H1 (cell line): ENCODE results near the gene AIF1L. TPM values are rescaled to one million over a fixed set of nuclear protein-coding genes. Genes with fewer than 3 reads are reported as not detected.

Experiments used
- CTCF ChIA-PET: fragments of 300-600 bp; sonication (Branson Sonifier 250); formaldehyde crosslinking; loops from one replicate; lab custom pipeline; 2021; ENCODE audit not compliant: partially characterized antibody; lab: Charles Lee
- POLR2A ChIA-PET: fragments of 300-600 bp; sonication (Branson Sonifier 250); formaldehyde crosslinking; loops from one replicate; lab custom pipeline; 2021; ENCODE audit warnings: inconsistent platforms; ENCODE audit not compliant: partially characterized antibody; lab: Charles Lee
- DNase-seq, 2 experiments: peaks; one replicate each; pipeline versions ENCODE4 v3.0.0 to v3.0.0-alpha.2; 2010 to 2022; ENCODE audit warnings: low spot score in 2 of 2, low read depth in 1 of 2, mixed read lengths in 1 of 2
- FAIRE-seq: peaks from 2 replicates; lab custom pipeline; 2011; peaks lifted over from hg19 to GRCh38; lab: Jason Lieb, UNC
- H2AFZ ChIP-seq: 2 replicates; pipeline ENCODE4 v1.8.1; 2012; ENCODE audit warnings: low read length, inconsistent platforms
- H2AK5ac ChIP-seq: 2 replicates; pipeline ENCODE4 v1.6.1; 2013; ENCODE audit warnings: low read depth, low read length
- H2BK120ac ChIP-seq: replicated peaks from 2 replicates; pipeline ENCODE3; 2013; ENCODE audit warnings: low read depth, low read length, inconsistent platforms
- H2BK12ac ChIP-seq: 2 replicates; pipeline ENCODE4 v1.6.1; 2013; ENCODE audit warnings: low read depth, low read length
- H2BK15ac ChIP-seq: 2 replicates; pipeline ENCODE4 v1.6.1; 2013; ENCODE audit warnings: low read length
- H2BK20ac ChIP-seq: 2 replicates; pipeline ENCODE4 v1.6.1; 2013; ENCODE audit warnings: low read length
- H2BK5ac ChIP-seq: 2 replicates; pipeline ENCODE4 v1.6.1; 2013; ENCODE audit warnings: low read depth, low read length
- H3K14ac ChIP-seq: 2 replicates; pipeline ENCODE4 v1.6.1; 2013; ENCODE audit warnings: inconsistent platforms; ENCODE audit not compliant: insufficient read length
- H3K18ac ChIP-seq: 2 replicates; pipeline ENCODE4 v1.6.1; 2013; ENCODE audit warnings: low read length; ENCODE audit errors: extremely low read depth
- H3K23ac ChIP-seq: 2 replicates; pipeline ENCODE4 v1.6.1; 2013; ENCODE audit warnings: inconsistent platforms; ENCODE audit not compliant: insufficient read length
- H3K23me2 ChIP-seq: 2 replicates; pipeline ENCODE4 v1.6.1; 2013; ENCODE audit warnings: low read depth, low read length
- H3K27ac ChIP-seq: 2 replicates; pipeline ENCODE4 v1.6.1; 2011; ENCODE audit warnings: low read depth, low read length, inconsistent platforms
- H3K27me3 ChIP-seq, 4 experiments: replicated peaks in 1 of 4; 1 replicate in 1 of 4; 2 replicates in 3 of 4; pipeline versions ENCODE4 v1.6.1 to v1.8.1; 2011 to 2013; ENCODE audit warnings: low read length in 3 of 4, mild to moderate bottlenecking in 3 of 4, inconsistent platforms in 2 of 4, mixed read lengths in 2 of 4, moderate library complexity in 1 of 4; ENCODE audit not compliant: control insufficient read depth in 3 of 4, insufficient read depth in 3 of 4; ENCODE audit errors: extremely low read depth in 1 of 4
- H3K36me3 ChIP-seq, 4 experiments: 2 replicates each; pipeline versions ENCODE4 v1.6.1 to v1.8.1; 2011 to 2013; ENCODE audit warnings: mild to moderate bottlenecking in 4 of 4, low read length in 3 of 4, moderate library complexity in 2 of 4, control low read depth in 1 of 4, inconsistent platforms in 1 of 4; ENCODE audit not compliant: insufficient read depth in 4 of 4, control insufficient read depth in 2 of 4
- H3K4ac ChIP-seq: replicated peaks from 2 replicates; pipeline ENCODE3; 2013; ENCODE audit warnings: low read length, low read depth, mixed read lengths, inconsistent platforms; ENCODE audit not compliant: insufficient read length
- H3K4me1 ChIP-seq, 4 experiments: replicated peaks in 1 of 4; 1 replicate in 1 of 4; 2 replicates in 3 of 4; pipeline versions ENCODE4 v1.6.1 to v1.8.1; 2011 to 2013; ENCODE audit warnings: low read length in 3 of 4, inconsistent platforms in 2 of 4, mixed read lengths in 1 of 4; ENCODE audit not compliant: insufficient read depth in 4 of 4, control insufficient read depth in 3 of 4
- H3K4me2 ChIP-seq, 2 experiments: 2 replicates each; pipeline versions ENCODE4 v1.6.1 to v1.8.1; 2011 to 2013; ENCODE audit warnings: low read depth in 2 of 2, low read length in 2 of 2, control low read depth in 1 of 2, inconsistent platforms in 1 of 2, mild to moderate bottlenecking in 1 of 2; ENCODE audit not compliant: insufficient read depth in 1 of 2
- H3K4me3 ChIP-seq, 4 experiments: fragments of 200-600, 300-600 bp in 1 of 4; sonication (generic), shearing (Covaris generic), sonication (Bioruptor Twin) in 1 of 4; 2 replicates each; pipeline versions ENCODE4 v1.5.1 to v1.8.1; 2011 to 2016; ENCODE audit warnings: low read length in 4 of 4, low read depth in 3 of 4, control low read depth in 2 of 4, inconsistent platforms in 2 of 4, mild to moderate bottlenecking in 2 of 4, mixed read lengths in 1 of 4, moderate library complexity in 1 of 4; ENCODE audit not compliant: insufficient read depth in 2 of 4; ENCODE audit errors: extremely low read depth in 1 of 4
- H3K56ac ChIP-seq: replicated peaks from 2 replicates; pipeline ENCODE3; 2013; ENCODE audit warnings: low read depth, mild to moderate bottlenecking, mixed read lengths, low read length, inconsistent platforms; ENCODE audit not compliant: insufficient read length
- H3K79me1 ChIP-seq: 2 replicates; pipeline ENCODE4 v1.6.1; 2013; ENCODE audit warnings: low read depth, low read length, control low read depth
- H3K79me2 ChIP-seq, 2 experiments: 2 replicates each; pipeline versions ENCODE4 v1.6.1 to v1.8.1; 2012 to 2013; ENCODE audit warnings: low read length in 2 of 2, mild to moderate bottlenecking in 2 of 2, inconsistent platforms in 1 of 2; ENCODE audit not compliant: insufficient read depth in 2 of 2, control insufficient read depth in 1 of 2
- H3K9ac ChIP-seq, 4 experiments: replicated peaks in 1 of 4; 1 replicate in 1 of 4; 2 replicates in 3 of 4; pipeline versions ENCODE4 v1.6.1 to v1.8.1; 2011 to 2013; ENCODE audit warnings: low read depth in 3 of 4, low read length in 3 of 4, control low read depth in 2 of 4, mild to moderate bottlenecking in 2 of 4, moderate library complexity in 2 of 4, inconsistent platforms in 1 of 4; ENCODE audit errors: extremely low read depth in 1 of 4
- H3K9me3 ChIP-seq, 2 experiments: 2 replicates each; pipeline versions ENCODE4 v1.6.1 to v1.8.1; 2012 to 2013; ENCODE audit warnings: mild to moderate bottlenecking in 2 of 2, moderate library complexity in 2 of 2, control low read depth in 1 of 2, inconsistent platforms in 1 of 2, low read depth in 1 of 2, low read length in 1 of 2, mixed read lengths in 1 of 2; ENCODE audit not compliant: insufficient read depth in 2 of 2
- H4K20me1 ChIP-seq, 2 experiments: replicated peaks in 1 of 2; 2 replicates each; pipeline versions ENCODE3 to v1.8.1; 2011 to 2013; ENCODE audit warnings: inconsistent platforms in 2 of 2, low read length in 2 of 2, mild to moderate bottlenecking in 1 of 2; ENCODE audit not compliant: insufficient read depth in 2 of 2, control insufficient read depth in 1 of 2
- H4K5ac ChIP-seq: 2 replicates; pipeline ENCODE4 v1.6.1; 2013; ENCODE audit warnings: low read length, low read depth, mixed read lengths, inconsistent platforms; ENCODE audit not compliant: insufficient read length
- H4K8ac ChIP-seq: 2 replicates; pipeline ENCODE4 v1.8.0; 2013; ENCODE audit warnings: mild to moderate bottlenecking, moderate library complexity, low read length, inconsistent platforms; ENCODE audit not compliant: insufficient read depth; ENCODE audit errors: extremely low read depth
- H4K91ac ChIP-seq: replicated peaks from 2 replicates; pipeline ENCODE3; 2013; ENCODE audit warnings: low read length, mixed read lengths, inconsistent platforms; ENCODE audit not compliant: insufficient read length
- EZH2 ChIP-seq: fragments of 200-600 bp; sonication (generic); IDR thresholded peaks from 2 replicates; pipeline ENCODE4 v1.7.1; 2012; ENCODE audit warnings: low read depth, mild to moderate bottlenecking, moderate library complexity, low read length, inconsistent platforms; ENCODE audit not compliant: severe bottlenecking
- KDM1A ChIP-seq: fragments of 200-600, 300-600 bp; sonication (generic); IDR thresholded peaks from 2 replicates; pipeline ENCODE4 v1.7.1; 2016; ENCODE audit warnings: mild to moderate bottlenecking, low read length, borderline replicate concordance
- NANOG ChIP-seq: IDR thresholded peaks from 2 replicates; pipeline ENCODE4 v1.6.1; 2011; ENCODE audit warnings: low read length, low read depth, mild to moderate bottlenecking, inconsistent platforms; ENCODE audit not compliant: insufficient read depth, poor library complexity, severe bottlenecking
- WGBS, 2 experiments: shearing (Covaris generic) in 1 of 2; methylation state at CpG; one replicate each; pipeline versions ENCODE4 v1.1.6 to v1.1.7; 2013 to 2015; ENCODE audit warnings: low lambda C conversion rate in 2 of 2, mixed read lengths in 2 of 2, inconsistent platforms in 1 of 2, low coverage in 1 of 2, missing lambda C conversion rate in 1 of 2; ENCODE audit not compliant: insufficient replicate concordance in 2 of 2, insufficient coverage in 1 of 2, insufficient read length in 1 of 2; ENCODE audit errors: extremely low coverage in 1 of 2, missing lambda C conversion rate in 1 of 2; 5-methylcytosine and 5-hydroxymethylcytosine counted together
- polyA plus RNA-seq, 7 experiments: library from polyadenylated mRNA; depleted of rRNA in 3 of 7; stranded (reverse) in 5 of 7; unstranded in 2 of 7; fragments of >200 nt in 5 of 7; fragments of 200-250 nt in 2 of 7; gene quantifications; 1 replicate in 5 of 7; 2 replicates in 1 of 7; 4 replicates in 1 of 7; pipeline versions ENCODE4 v1.2.1 to v1.2.3, GENCODE V29; 2011 to 2013; ENCODE audit warnings: missing spikeins in 2 of 7, mixed read lengths in 2 of 7
- total RNA-seq: library from RNA; stranded (reverse); fragmentation: NEBNext Ultra II Directional; extraction: Animal tissue kit (Norgen Biotek cat#: 25700); gene quantifications from 2 replicates; pipeline ENCODE4 v1.2.1, GENCODE V29; 2021

The AIF1L gene
- total and polyA plus RNA-seq, 2 of the 8 experiments (the other 6 are each of a cell fraction or from before 2014, with no cell fraction given): 70.7 to 149 TPM

DNA sequence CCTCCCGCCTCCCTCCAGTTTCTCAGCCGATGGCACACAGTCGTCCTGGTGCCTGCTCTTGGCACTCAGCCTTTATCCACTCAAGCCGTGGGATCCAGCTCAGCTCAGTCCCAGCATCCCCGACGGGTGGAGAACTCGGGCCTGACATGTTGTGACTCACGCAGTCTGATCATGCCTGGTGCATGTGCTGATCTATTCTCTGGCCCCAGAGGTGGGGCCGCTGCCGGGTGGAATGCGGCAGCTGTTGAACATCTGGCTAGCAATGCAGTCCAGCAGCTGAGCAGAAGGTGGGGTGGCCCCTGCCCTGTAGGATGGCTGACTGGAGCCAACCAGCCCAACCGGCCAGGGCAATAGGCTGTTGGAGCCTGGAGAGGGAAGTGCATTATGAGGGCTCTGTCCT, 1.7 kb upstream of the AIF1L start:
- no peak overlapping the region for H3K4me2 ChIP-seq
- H3K23me2 ChIP-seq: peaks cover 5% of the 10 kb centered on the region
- no peak overlapping the region for H3K14ac ChIP-seq
- H3K9me3 ChIP-seq: no peaks in the 10 kb centered on the region
- no peak overlapping the region for H3K56ac ChIP-seq
- ChIA-PET CTCF (interaction anchor here (0.6 to 3.7 kb wide), 11 partner anchors 10 to 224 kb away, joined by 3 to 24 read pairs (median 4); no protein-coding TSS in a partner anchor), POLR2A (interaction anchor here (1.5 to 29.0 kb wide), 4 partner anchors 16 to 23 kb away, joined by 4 to 751 read pairs (median 6); partner anchors contain the start of gene NUP214)
- no peak overlapping the region for H3K4ac ChIP-seq
- peaks cover 0 to 8% (median 0%) of the 10 kb centered on the region in 4 experiments; a peak in 1 of 8 replicates for H3K36me3 ChIP-seq
- H4K20me1 ChIP-seq: peaks cover 0 to 7% of the 10 kb centered on the region in 2 experiments
- 0 out of 2 replicates have a peak overlapping the region, but pooled peaks have one; percentile 18 for H4K8ac ChIP-seq
- no peak overlapping the region for H2AFZ ChIP-seq
- no peak overlapping the region for H3K18ac ChIP-seq
- no peak overlapping the region for H4K5ac ChIP-seq
- H3K79me1 ChIP-seq: peaks cover 3% of the 10 kb centered on the region; the same call in 1 of the 2 replicates
- no peak overlapping the region for H2BK120ac ChIP-seq
- no peak overlapping the region for H3K4me3 ChIP-seq
- 0 out of 2 replicates have a peak overlapping the region, but pooled peaks have one; percentile 10 for H2BK20ac ChIP-seq
- H2BK12ac ChIP-seq: no peak overlapping the region
- TF ChIP-seq KDM1A (no peak), NANOG (no peak), EZH2 (no peak)
- FAIRE-seq: no peak
- 91% methylated on average over 12 of the region's 12 CpGs; no CpG with 5 or more reads in 1 of the 2 experiments for WGBS, 2 experiments
- H3K27ac ChIP-seq: no peak overlapping the region
- 0 out of 2 replicates have a peak overlapping the region, but pooled peaks have one; percentile 9 for H2AK5ac ChIP-seq
- no peak for DNase-seq
- no peak overlapping the region for H2BK5ac ChIP-seq
- H3K4me1 ChIP-seq: peaks cover 0 to 29% (median 21%) of the 10 kb centered on the region in 4 experiments; a peak in 6 of 7 replicates
- H3K23ac ChIP-seq: no peak overlapping the region
- H3K27me3 ChIP-seq: no peaks in the 10 kb centered on the region; a peak in 1 of 7 replicates
- no peak overlapping the region for H3K9ac ChIP-seq
- no peak overlapping the region for H2BK15ac ChIP-seq
- peaks cover 0 to 13% of the 10 kb centered on the region in 2 experiments; a peak in 1 of 4 replicates for H3K79me2 ChIP-seq
- H4K91ac ChIP-seq: no peak overlapping the region
